K562 (cell line): ENCODE results near the gene COL1A1. TPM values are rescaled to one million over a fixed set of nuclear protein-coding genes. Genes with fewer than 3 reads are reported as not detected.
A peak's percentile ranks its signal among the peaks of the same experiment; 100 is the strongest.

Experiments used
- GATAD2A ChIP-seq: fragments of 450-650 bp; IDR thresholded peaks from 2 replicates; pipeline ENCODE4 v1.6.1; 2017
- ZNF445 ChIP-seq: fragments of 250-450 bp; sonication (Bioruptor Pico); IDR thresholded peaks from 2 replicates; pipeline ENCODE4 v1.4.0; 2020; ENCODE audit warnings: low read depth, mild to moderate bottlenecking, moderate library complexity
- polyA plus RNA-seq, 8 experiments: library from polyadenylated mRNA; depleted of rRNA in 4 of 8; stranded (reverse) in 5 of 8; unstranded in 3 of 8; fragments of >200 nt; fragmentation: Nextera tagmentation in 2 of 8; fragmentation: Illumina TruSeq in 1 of 8; extraction: Ambion mirVana in 2 of 8; extraction: Trizol in 1 of 8; gene quantifications; 2 replicates each; pipeline versions ENCODE4 v1.2.1 to v1.2.3, GENCODE V29; 2011 to 2014; ENCODE audit warnings: inconsistent platforms in 1 of 8, missing spikeins in 1 of 8
- total RNA-seq, 7 experiments: library from RNA; depleted of rRNA in 6 of 7; stranded (reverse); fragments of >200 nt in 6 of 7; fragmentation: Illumina TruSeq in 2 of 7; extraction: Trizol in 2 of 7; gene quantifications; 2 replicates each; pipeline versions ENCODE4 v1.2.1 to v1.2.3, GENCODE V29; 2011 to 2021; ENCODE audit warnings: low replicate concordance in 1 of 7
- TF ChIP-seq, protein P1 (sequence below), 2 experiments: fragments of 450-650 bp in 1 of 2; sonication (generic) in 1 of 2; formaldehyde crosslinking in 1 of 2; IDR thresholded peaks; 2 replicates each; pipeline versions ENCODE4 v1.7.1 to v1.9.0; 2016 to 2022; ENCODE audit warnings: inconsistent platforms in 1 of 2, mild to moderate bottlenecking in 1 of 2, missing genetic modification reagents in 1 of 2

COL1A1 gene
- total and polyA plus RNA-seq, 9 of the 15 experiments (the other 6 are each of a cell fraction or from before 2014, with no cell fraction given): 0.04 to 3.4 (median 0.18) TPM

DNA sequence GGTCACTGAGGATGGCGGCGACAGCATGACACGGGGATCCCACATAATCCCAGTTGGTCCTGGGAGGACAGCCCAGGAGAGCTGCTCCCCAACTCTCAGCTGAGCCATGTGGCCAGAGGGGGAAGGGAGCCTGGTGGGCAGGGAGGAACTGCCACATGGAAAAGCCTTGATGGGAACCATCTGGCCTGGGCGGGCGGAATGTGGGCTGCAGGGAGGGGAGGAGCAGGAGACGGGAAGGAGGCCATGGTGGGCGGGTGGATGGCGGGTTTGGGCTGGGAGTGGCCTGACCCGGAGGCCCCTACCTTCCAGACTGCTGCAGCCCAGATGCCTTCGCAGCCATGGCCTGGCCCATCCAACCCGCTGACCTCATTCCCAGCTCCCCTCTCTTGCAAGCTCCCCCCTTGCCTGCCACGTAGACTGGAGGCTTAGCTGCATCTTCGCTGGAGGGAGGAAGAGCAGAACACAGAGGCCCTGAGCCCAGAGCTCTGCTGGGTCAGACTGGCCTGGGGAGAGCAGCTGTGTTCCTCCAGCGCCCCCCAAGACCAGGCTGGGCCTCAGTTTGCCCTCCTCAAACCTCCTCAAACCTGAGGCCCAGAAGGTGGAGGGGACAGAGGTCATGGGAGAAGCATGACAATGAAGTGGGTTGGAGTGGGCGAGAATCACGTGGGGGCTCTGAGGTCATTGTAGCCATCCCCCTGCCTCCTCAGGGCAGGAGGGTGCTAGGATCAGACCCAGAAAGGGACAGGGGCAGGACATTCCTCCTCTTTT, 8.2 kb upstream of the COL1A1 start (continued):
- TF ChIP-seq, protein P1, sequence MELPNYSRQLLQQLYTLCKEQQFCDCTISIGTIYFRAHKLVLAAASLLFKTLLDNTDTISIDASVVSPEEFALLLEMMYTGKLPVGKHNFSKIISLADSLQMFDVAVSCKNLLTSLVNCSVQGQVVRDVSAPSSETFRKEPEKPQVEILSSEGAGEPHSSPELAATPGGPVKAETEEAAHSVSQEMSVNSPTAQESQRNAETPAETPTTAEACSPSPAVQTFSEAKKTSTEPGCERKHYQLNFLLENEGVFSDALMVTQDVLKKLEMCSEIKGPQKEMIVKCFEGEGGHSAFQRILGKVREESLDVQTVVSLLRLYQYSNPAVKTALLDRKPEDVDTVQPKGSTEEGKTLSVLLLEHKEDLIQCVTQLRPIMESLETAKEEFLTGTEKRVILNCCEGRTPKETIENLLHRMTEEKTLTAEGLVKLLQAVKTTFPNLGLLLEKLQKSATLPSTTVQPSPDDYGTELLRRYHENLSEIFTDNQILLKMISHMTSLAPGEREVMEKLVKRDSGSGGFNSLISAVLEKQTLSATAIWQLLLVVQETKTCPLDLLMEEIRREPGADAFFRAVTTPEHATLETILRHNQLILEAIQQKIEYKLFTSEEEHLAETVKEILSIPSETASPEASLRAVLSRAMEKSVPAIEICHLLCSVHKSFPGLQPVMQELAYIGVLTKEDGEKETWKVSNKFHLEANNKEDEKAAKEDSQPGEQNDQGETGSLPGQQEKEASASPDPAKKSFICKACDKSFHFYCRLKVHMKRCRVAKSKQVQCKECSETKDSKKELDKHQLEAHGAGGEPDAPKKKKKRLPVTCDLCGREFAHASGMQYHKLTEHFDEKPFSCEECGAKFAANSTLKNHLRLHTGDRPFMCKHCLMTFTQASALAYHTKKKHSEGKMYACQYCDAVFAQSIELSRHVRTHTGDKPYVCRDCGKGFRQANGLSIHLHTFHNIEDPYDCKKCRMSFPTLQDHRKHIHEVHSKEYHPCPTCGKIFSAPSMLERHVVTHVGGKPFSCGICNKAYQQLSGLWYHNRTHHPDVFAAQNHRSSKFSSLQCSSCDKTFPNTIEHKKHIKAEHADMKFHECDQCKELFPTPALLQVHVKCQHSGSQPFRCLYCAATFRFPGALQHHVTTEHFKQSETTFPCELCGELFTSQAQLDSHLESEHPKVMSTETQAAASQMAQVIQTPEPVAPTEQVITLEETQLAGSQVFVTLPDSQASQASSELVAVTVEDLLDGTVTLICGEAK (IDR thresholded peaks at IDR 0.05): no peak
- TF ChIP-seq, protein P1 (CRISPR knock-in tag; IDR thresholded peaks at IDR 0.05): no peak
- TF ChIP-seq ZNF445 (CRISPR knock-in tag) (no peak), GATAD2A (0 out of 2 replicates have a peak, but pooled peaks have one; percentile 13)
- TF ChIP-seq, all 486 proteins: peak for 29
